ENCODE results near the gene LAMTOR5. TPM values are rescaled to one million over a fixed set of nuclear protein-coding genes. Genes with fewer than 3 reads are reported as not detected.

LAMTOR5 gene
- total RNA-seq, 2 experiments from 2014 or later: 109 to 123 TPM

GRCh38 chr1:110452330-110452729 lies 44.8 kb upstream of the LAMTOR5 start:
- ChIA-PET CTCF (ENCODE audit: unreplicated experiment) (no interaction called here), POLR2A (no interaction called here)
- Histone ChIP-seq H3K4me3 (ENCODE audit: low read depth, low read length, poor library complexity, severe bottlenecking) (no peak overlapping the region), H3K9me3 (ENCODE audit: low read length) (no peaks in the 10 kb centered on the region), H4K20me1 (ENCODE audit: insufficient read depth, low read length) (no peaks in the 10 kb centered on the region), H3K9me2 (ENCODE audit: insufficient read depth, low read length) (no peaks in the 10 kb centered on the region), H3K4me2 (ENCODE audit: low read length) (no peak overlapping the region), H3K36me3 (ENCODE audit: insufficient read depth, low read length) (no peaks in the 10 kb centered on the region), H3K4me1 (ENCODE audit: insufficient read depth, low read length, poor library complexity, severe bottlenecking) (no peaks in the 10 kb centered on the region), H3K79me2 (ENCODE audit: insufficient read depth, low read depth, low read length) (no peaks in the 10 kb centered on the region), H3K27ac (ENCODE audit: low read depth, low read length, poor library complexity, severe bottlenecking) (no peak overlapping the region), H2AFZ (ENCODE audit: low read length) (no peak overlapping the region)
- no TSS peak for BruUV-seq (replicated peaks)
- DNase-seq (ENCODE audit: low spot score): no peak
- intact Hi-C loops (cut with micrococcal nuclease; ENCODE audit: unreplicated experiment): no loop called here
- TF ChIP-seq EZH2phosphoT487 (IDR thresholded peaks at IDR 0.05; ENCODE audit: borderline replicate concordance, low read depth, low read length): no peak
- TF ChIP-seq, protein P1, sequence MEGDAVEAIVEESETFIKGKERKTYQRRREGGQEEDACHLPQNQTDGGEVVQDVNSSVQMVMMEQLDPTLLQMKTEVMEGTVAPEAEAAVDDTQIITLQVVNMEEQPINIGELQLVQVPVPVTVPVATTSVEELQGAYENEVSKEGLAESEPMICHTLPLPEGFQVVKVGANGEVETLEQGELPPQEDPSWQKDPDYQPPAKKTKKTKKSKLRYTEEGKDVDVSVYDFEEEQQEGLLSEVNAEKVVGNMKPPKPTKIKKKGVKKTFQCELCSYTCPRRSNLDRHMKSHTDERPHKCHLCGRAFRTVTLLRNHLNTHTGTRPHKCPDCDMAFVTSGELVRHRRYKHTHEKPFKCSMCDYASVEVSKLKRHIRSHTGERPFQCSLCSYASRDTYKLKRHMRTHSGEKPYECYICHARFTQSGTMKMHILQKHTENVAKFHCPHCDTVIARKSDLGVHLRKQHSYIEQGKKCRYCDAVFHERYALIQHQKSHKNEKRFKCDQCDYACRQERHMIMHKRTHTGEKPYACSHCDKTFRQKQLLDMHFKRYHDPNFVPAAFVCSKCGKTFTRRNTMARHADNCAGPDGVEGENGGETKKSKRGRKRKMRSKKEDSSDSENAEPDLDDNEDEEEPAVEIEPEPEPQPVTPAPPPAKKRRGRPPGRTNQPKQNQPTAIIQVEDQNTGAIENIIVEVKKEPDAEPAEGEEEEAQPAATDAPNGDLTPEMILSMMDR (conservative IDR thresholded peaks at IDR 0.05; ENCODE audit: low read length): no peak

DNA sequence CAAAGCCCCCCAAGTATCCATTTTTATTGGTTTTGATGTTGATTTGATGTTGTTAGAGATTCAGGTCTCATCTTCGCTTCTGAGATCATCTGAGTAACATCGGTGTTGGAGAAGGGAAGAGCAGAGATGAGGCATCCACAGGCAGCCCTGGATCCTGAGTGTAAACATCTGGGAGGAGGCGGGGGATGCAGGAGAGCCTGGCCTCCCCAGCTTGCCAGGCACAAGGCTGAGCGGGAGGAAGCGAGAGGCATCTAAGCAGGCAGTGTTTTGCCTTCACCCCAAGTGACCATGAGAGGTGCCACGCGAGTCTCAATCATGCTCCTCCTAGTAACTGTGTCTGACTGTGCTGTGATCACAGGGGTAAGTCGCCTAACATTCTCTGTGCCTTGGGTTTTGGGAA lies 43.4 kb upstream of the LAMTOR5 start, which contains the start of gene PROK1:
TSS of gene PROK1 (plus strand) at position 221 of the 400 bp plus-strand sequence. CDS start at position 289, 68 bp downstream.
- intact Hi-C loops (cut with micrococcal nuclease; ENCODE audit: unreplicated experiment): no loop called here
- Histone ChIP-seq H3K4me3 (ENCODE audit: low read depth, low read length, poor library complexity, severe bottlenecking) (no peak within 1 kb of the TSS), H3K4me2 (ENCODE audit: low read length) (no peak within 1 kb of the TSS), H3K9me3 (ENCODE audit: low read length) (no peaks in the 10 kb centered on the region), H3K9me2 (ENCODE audit: insufficient read depth, low read length) (no peaks in the 10 kb centered on the region), H3K36me3 (ENCODE audit: insufficient read depth, low read length) (no peaks in the 10 kb centered on the region), H4K20me1 (ENCODE audit: insufficient read depth, low read length) (no peaks in the 10 kb centered on the region), H2AFZ (ENCODE audit: low read length) (no peak within 1 kb of the TSS), H3K27ac (ENCODE audit: low read depth, low read length, poor library complexity, severe bottlenecking) (no peak within 1 kb of the TSS), H3K4me1 (ENCODE audit: insufficient read depth, low read length, poor library complexity, severe bottlenecking) (no peaks in the 10 kb centered on the region), H3K79me2 (ENCODE audit: insufficient read depth, low read depth, low read length) (no peaks in the 10 kb centered on the region)
- ChIA-PET POLR2A (interaction anchor here (0.7 kb wide), 1 partner anchor 9 kb away, joined by 3 read pairs; no protein-coding TSS in a partner anchor), CTCF (ENCODE audit: unreplicated experiment) (no interaction called here)
- no TSS peak for BruUV-seq (replicated peaks)
- no peak for TF ChIP-seq EZH2phosphoT487 (IDR thresholded peaks at IDR 0.05; ENCODE audit: borderline replicate concordance, low read depth, low read length)
- TF ChIP-seq, protein P1 (conservative IDR thresholded peaks at IDR 0.05; ENCODE audit: low read length): no peak
- DNase-seq (ENCODE audit: low spot score): no peak

- intact Hi-C loops (cut with micrococcal nuclease; ENCODE audit: unreplicated experiment): no loop called here
- DNase-seq (ENCODE audit: low spot score): no peak
- Histone ChIP-seq H3K4me2 (ENCODE audit: low read length) (no peak overlapping the region), H3K4me1 (ENCODE audit: insufficient read depth, low read length, poor library complexity, severe bottlenecking) (no peaks in the 10 kb centered on the region), H4K20me1 (ENCODE audit: insufficient read depth, low read length) (no peaks in the 10 kb centered on the region), H3K36me3 (ENCODE audit: insufficient read depth, low read length) (no peaks in the 10 kb centered on the region), H3K9me2 (ENCODE audit: insufficient read depth, low read length) (no peaks in the 10 kb centered on the region), H3K79me2 (ENCODE audit: insufficient read depth, low read depth, low read length) (no peaks in the 10 kb centered on the region), H2AFZ (ENCODE audit: low read length) (no peak overlapping the region), H3K27ac (ENCODE audit: low read depth, low read length, poor library complexity, severe bottlenecking) (no peak overlapping the region), H3K9me3 (ENCODE audit: low read length) (no peaks in the 10 kb centered on the region), H3K4me3 (ENCODE audit: low read depth, low read length, poor library complexity, severe bottlenecking) (no peak overlapping the region)
- no TSS peak for BruUV-seq (replicated peaks)
- TF ChIP-seq, protein P1 (conservative IDR thresholded peaks at IDR 0.05; ENCODE audit: low read length): no peak
- TF ChIP-seq EZH2phosphoT487 (IDR thresholded peaks at IDR 0.05; ENCODE audit: borderline replicate concordance, low read depth, low read length): no peak
- POLR2A ChIA-PET: no interaction called here
- CTCF ChIA-PET (ENCODE audit: unreplicated experiment): no interaction called here
These were observed 42.5 kb upstream of the LAMTOR5 start for GRCh38 chr1:110449661-110450651.
